Calu3 (cell line): ENCODE data around the gene SPATC1L. TPM values are rescaled to one million over a fixed set of nuclear protein-coding genes. Genes with fewer than 3 reads are reported as not detected.

Source experiments
- BruUV-seq: library from RNA; stranded (reverse); fragments of 400-500 nt; replicated peaks from 2 replicates; lab custom pipeline; 2021; lab: Mats Ljungman, UMichigan
- CTCF ChIA-PET: fragments of 300-600 bp; sonication (Branson Sonifier 250); formaldehyde crosslinking; loops from one replicate; lab custom pipeline; 2022; ENCODE audit warnings: antibody characterized with exemption; lab: Charles Lee
- DNase-seq: peaks from one replicate; pipeline ENCODE4 v3.0.0; 2022
- H3K27ac Mint-ChIP-seq: one replicate; pipeline ENCODE4 v1.8.0; 2022; ENCODE audit warnings: mixed read lengths; ENCODE audit not compliant: unreplicated experiment
- H3K27me3 Mint-ChIP-seq: one replicate; pipeline ENCODE4 v1.8.0; 2022; ENCODE audit warnings: mixed read lengths; ENCODE audit not compliant: unreplicated experiment
- H3K36me3 Mint-ChIP-seq: one replicate; pipeline ENCODE4 v1.8.0; 2022; ENCODE audit warnings: mild to moderate bottlenecking, moderate library complexity, mixed read lengths; ENCODE audit not compliant: insufficient read depth, unreplicated experiment
- H3K4me1 Mint-ChIP-seq: one replicate; pipeline ENCODE4 v1.8.0; 2022; ENCODE audit warnings: mild to moderate bottlenecking, low read depth, mixed read lengths; ENCODE audit not compliant: unreplicated experiment
- H3K4me3 Mint-ChIP-seq: one replicate; pipeline ENCODE4 v1.8.0; 2022; ENCODE audit warnings: mild to moderate bottlenecking, low read depth, moderate library complexity, mixed read lengths; ENCODE audit not compliant: unreplicated experiment
- H3K9me3 Mint-ChIP-seq: one replicate; pipeline ENCODE4 v1.8.0; 2022; ENCODE audit warnings: low read depth, mixed read lengths; ENCODE audit not compliant: unreplicated experiment
- CTCF ChIP-seq: fragments of 200-600 bp; IDR thresholded peaks from one replicate; pipeline ENCODE4 v1.8.0; 2022; ENCODE audit warnings: antibody characterized with exemption; ENCODE audit not compliant: unreplicated experiment
- intact Hi-C: fragments of 100-400 bp; cut with micrococcal nuclease; formaldehyde crosslinking; loops from one replicate; pipeline ENCODE4 v1.10.0; 2022; ENCODE audit not compliant: unreplicated experiment
- total RNA-seq: library from RNA; stranded (reverse); gene quantifications from 2 replicates; pipeline ENCODE4 v1.2.3, GENCODE V29; 2022

The SPATC1L gene
- total RNA-seq, 1 experiment from 2014 or later = 4.4 TPM

- no peak for TF ChIP-seq CTCF
- CTCF ChIA-PET = interaction anchor here (1.3 kb wide), 1 partner anchor 16 kb away, joined by 5 read pairs; no protein-coding TSS in a partner anchor
- BruUV-seq = no TSS peak
Measured at GRCh38 chr21:46159390-46159789, 24.9 kb downstream of the SPATC1L start.

GRCh38 chr21:46158666-46159300 is 25.5 kb downstream of the SPATC1L start:
- DNase-seq = no peak
- H3K36me3 Mint-ChIP-seq = peaks cover 16% of the 10 kb centered on the region
- no peak for TF ChIP-seq CTCF
- no peaks in the 10 kb centered on the region for H3K9me3 Mint-ChIP-seq
- intact Hi-C loops = no loop called here
- no TSS peak for BruUV-seq
- CTCF ChIA-PET = interaction anchor here (1.3 kb wide), 1 partner anchor 15 kb away, joined by 5 read pairs; no protein-coding TSS in a partner anchor
- H3K27ac Mint-ChIP-seq = no peak overlapping the region
- H3K27me3 Mint-ChIP-seq = peaks cover 16% of the 10 kb centered on the region
- no peak overlapping the region for H3K4me3 Mint-ChIP-seq
- no peaks in the 10 kb centered on the region for H3K4me1 Mint-ChIP-seq

More at GRCh38 chr21:46159390-46159789, 24.9 kb downstream of the SPATC1L start:
- no peak overlapping the region for H3K4me3 Mint-ChIP-seq
- H3K36me3 Mint-ChIP-seq = peaks cover 16% of the 10 kb centered on the region
- no peaks in the 10 kb centered on the region for H3K9me3 Mint-ChIP-seq
- H3K4me1 Mint-ChIP-seq = no peaks in the 10 kb centered on the region
- intact Hi-C loops = no loop called here
- no peak overlapping the region for H3K27ac Mint-ChIP-seq
- DNase-seq = no peak
- H3K27me3 Mint-ChIP-seq = peaks cover 16% of the 10 kb centered on the region

GRCh38 chr21:46157987-46158451 is 26.2 kb downstream of the SPATC1L start:
- no peaks in the 10 kb centered on the region for H3K4me1 Mint-ChIP-seq
- no peaks in the 10 kb centered on the region for H3K9me3 Mint-ChIP-seq
- intact Hi-C loops = no loop called here
- H3K4me3 Mint-ChIP-seq = no peak overlapping the region
- no peak overlapping the region for H3K27ac Mint-ChIP-seq
- DNase-seq = no peak
- peaks cover 16% of the 10 kb centered on the region for H3K36me3 Mint-ChIP-seq
- TF ChIP-seq CTCF = no peak
- peaks cover 9% of the 10 kb centered on the region for H3K27me3 Mint-ChIP-seq
- BruUV-seq = no TSS peak
- CTCF ChIA-PET = no interaction called here

GRCh38 chr21:46157396-46157986 is 26.8 kb downstream of the SPATC1L start:
- no TSS peak for BruUV-seq
- H3K27me3 Mint-ChIP-seq = peaks cover 3% of the 10 kb centered on the region
- H3K27ac Mint-ChIP-seq = no peak overlapping the region
- H3K4me3 Mint-ChIP-seq = no peak overlapping the region
- H3K9me3 Mint-ChIP-seq = no peaks in the 10 kb centered on the region
- peaks cover 16% of the 10 kb centered on the region for H3K36me3 Mint-ChIP-seq
- no peak for TF ChIP-seq CTCF
- CTCF ChIA-PET = no interaction called here
- no peaks in the 10 kb centered on the region for H3K4me1 Mint-ChIP-seq
- no peak for DNase-seq
- intact Hi-C loops = no loop called here
